HG03469 (cell line): ENCODE data around the gene PSAT1.
"Not testable (repeated sequence)": the region's sequence is repeated elsewhere in the genome, so short reads cannot be mapped to it uniquely, and the experiment has no call there.

ENCODE experiments used
- ATAC-seq: cut with Tn5 transposase; IDR thresholded peaks from one replicate; pipeline ENCODE4 v1.9.1; 2021; ENCODE audit warnings: mild to moderate bottlenecking, moderate library complexity, moderate number of reproducible peaks; ENCODE audit not compliant: unreplicated experiment

Gene PSAT1

DNA sequence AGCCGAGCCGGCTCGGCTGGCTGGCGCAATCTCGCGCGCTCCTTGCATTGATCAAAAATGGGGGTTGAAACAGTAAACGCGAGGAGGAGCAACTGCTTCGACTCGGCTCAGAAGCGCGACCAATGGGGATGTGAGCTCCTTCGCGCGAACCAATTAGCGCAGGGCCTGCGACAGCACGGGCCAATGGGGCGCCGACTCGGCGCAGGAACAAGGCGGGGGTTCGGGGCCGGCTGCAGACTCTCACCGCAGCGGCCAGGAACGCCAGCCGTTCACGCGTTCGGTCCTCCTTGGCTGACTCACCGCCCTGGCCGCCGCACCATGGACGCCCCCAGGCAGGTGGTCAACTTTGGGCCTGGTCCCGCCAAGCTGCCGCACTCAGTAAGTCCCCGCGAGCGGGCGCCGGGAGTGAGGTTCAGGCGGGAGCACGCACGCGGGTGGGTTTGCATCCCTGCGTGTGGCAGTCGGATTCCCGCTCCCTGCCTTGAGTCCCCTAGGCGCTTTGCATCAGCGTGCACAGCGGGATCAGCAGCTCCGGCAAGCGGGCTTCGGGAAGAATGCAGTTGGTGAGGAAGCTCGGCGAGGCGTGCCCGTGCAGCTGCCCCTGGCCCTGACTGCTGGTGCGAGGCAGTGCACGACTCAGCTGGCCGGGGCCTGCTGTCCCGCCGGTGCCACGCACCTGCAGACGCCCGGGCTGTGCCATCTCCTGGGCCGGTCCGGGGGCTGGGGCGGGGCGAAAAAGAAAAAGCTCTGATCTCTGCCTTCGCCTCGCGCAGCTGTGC lies at the start of gene PSAT1:
Gene PSAT1 (plus strand): TSS at position 233 of the 779 bp plus-strand sequence. CDS start 86 bp downstream, at position 319.
- ATAC-seq = peak; percentile 99

DNA sequence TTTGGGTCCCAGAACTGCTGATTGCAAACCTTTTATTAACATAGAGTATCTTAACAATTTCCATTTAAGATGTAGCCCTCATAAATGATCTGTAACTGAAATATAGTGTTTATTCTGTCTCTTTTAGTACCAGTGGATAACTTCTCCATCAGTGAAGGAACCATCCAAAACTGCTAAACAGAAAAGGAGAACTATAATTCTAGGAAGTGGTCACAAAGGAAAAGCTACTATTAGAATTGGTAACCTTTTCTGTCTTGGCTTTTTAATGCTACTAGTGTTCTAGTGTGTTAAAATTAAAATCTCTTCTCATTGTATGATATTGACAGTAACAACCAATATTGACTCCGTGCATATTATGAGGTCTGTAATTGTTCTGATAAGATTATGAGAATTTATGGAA lies 48.3 kb upstream of the PSAT1 start:
- no peak for ATAC-seq

DNA sequence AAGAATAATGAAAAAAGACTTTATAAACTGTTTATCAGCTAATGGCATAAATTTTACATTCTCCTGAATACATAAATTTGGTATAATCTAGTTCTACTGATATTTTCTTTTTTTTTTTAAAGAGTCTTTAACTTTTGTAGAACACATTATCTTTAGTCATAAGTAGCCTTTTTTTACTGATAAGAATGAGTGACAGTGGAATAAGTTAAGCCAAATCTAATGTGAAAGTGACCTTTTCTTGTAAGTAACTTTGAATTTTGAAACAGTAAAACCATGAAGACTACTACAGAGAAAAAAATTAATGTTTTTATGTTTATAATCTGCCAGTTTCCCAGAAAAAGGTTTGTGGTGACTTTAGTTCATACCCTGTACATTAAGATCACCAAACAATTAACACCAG lies 47.4 kb upstream of the PSAT1 start:
- no peak for ATAC-seq

DNA sequence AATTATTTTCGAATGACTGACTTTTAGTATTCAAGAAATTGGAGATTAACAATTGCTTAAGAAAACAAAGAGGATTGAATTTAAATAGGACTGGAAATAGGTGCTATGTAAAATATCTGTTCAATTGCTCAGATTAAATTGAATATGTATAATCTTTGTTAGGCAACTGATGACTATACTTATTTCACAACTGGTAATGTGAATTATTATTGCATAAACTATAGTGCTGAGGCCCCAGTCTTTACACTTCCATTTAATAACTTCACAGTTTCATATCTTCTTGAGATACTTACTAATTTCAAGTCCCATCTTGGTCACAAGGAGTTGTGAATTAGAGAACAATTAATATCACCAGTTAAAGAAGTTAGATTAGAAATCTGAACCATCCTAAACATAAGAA lies 44.3 kb upstream of the PSAT1 start:
- ATAC-seq = no peak

DNA sequence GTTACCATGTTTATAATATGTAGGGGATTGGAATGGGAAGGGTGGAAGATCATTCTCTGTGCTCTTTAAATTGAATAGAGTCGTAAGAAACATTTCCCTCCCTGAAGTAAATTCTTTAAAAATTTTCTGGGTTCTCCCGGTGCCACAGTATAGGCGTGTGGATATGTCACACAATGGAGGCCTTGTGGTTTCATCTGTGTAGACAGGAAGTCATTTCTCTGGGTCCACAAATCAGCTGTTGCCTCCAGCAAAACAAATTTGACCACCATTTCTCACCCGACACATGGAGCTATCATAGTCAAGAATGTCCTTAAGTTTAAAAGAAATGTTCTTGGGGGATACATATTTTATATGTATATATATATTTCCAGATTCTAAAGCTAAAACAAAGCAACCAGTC lies 43.6 kb upstream of the PSAT1 start:
- no peak for ATAC-seq

DNA sequence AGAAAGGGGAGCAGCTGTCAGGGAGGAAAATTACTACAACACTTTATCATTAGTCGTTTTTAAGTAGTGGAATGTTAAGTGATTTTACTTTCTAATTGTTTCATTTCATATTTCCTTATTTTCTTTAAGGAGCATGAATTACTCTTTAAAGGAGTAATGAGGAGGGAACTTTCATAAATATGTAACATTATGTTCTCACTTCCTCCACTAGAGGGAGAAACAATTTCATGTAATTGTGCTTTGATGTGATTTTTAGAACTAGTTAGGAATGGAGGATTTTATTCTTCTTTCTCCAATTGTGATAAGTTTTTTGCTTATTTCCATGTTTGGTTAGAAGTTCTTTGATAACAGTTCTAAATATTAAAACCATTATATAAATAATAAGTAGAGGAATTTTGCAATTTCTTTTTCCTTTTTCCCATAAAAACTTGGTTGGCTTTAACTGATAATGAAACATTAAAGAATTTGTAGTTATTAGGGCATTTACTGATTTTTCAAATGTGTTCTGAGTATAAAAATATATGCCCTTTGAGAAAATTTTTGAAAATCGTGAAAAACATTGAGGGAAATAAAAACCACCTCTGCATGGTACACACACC lies 35.4 kb upstream of the PSAT1 start:
- ATAC-seq = no peak

DNA sequence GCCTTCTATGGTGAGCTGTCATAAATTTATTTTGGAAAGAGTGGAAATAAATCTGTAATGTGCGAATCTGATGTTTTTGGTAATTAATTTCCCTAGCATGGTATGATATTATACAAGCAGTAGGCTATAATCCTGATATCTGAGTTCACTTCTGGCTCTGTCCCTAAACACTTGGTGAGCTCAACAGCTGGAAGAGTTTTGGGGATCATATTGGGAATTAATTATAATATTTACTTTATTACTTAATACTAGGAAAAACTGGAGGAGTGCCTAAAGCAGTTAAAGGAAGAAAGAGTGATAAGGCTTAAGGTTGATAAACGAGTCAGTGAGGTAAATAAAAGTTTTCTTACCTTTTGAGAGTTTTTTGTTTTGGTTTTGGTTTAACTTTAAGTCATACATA lies 34.3 kb upstream of the PSAT1 start:
- ATAC-seq = no peak

DNA sequence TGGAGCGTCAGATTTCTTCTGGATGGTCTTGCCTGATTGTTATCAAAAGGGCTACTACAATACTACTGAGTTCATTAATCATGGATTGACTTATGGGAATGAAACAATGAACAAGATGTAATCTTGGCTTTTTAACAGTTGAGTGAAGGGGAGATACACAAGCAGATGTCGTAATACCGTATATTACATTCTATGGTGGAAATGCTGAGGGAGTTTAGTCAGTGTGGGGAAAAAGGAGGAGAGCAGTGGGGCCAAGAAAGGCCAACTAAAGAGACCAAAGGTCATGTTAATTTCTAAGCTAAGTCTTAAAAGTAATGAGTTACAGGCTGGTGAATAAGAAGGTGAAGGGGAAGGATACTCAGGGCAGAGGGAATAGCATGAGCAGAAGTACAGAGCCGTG lies 29.0 kb upstream of the PSAT1 start:
- ATAC-seq = no peak

DNA sequence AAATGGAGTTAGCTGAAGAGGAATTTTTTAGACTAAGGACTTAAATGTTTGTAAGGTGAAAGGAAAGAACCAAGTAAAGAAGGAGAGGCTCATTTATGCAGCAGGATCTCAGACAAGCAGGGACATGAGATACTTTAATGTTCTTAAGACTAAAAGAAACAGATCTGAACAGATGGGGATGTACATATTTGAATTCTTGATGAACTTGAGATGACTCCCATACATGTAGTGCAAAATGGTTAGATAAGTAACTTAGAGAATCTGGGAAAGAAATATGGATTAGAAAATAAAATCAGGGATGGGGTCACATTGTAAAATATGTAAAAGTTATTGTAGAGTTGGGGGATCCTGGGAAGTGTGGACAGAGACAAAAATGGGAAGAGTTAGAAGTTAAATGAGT lies 27.1 kb upstream of the PSAT1 start:
- ATAC-seq = no peak

DNA sequence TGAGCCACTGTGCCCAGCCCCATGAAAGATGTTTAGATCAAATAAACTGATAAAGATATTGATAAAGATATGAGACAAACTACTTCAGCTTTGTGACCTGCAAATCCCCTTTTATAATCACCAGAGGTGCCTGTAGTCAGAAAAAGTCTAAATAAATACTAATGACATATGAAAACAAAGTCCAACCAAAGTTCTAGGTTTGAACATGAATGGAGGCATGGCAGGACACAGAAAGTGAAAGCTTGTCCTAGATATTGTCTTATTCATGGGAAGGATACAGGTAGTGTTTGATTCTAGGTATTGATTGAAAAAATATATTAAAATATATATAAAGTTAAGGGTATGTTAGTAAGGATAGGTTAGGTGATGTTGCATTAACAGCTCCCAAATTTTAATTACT lies 24.6 kb upstream of the PSAT1 start:
- ATAC-seq = no peak

DNA sequence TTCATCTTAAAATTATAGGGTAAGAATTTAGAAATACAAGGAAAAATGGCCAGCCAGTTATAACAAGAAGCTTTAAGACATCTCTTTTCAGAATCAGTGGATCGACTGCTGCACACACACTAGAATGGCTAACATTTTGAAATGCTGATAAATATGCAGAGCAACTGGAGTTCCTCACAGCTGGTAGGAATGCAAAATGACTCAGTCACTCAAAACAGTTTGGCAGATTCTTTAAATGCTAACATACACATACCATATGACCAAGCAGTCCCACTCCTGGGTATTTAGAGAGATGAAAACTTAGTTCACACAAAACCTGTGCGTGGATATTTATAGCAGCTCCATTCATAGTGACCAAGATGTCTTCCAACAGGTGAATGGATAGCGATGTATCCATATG lies 23.2 kb upstream of the PSAT1 start:
- ATAC-seq = no peak

DNA sequence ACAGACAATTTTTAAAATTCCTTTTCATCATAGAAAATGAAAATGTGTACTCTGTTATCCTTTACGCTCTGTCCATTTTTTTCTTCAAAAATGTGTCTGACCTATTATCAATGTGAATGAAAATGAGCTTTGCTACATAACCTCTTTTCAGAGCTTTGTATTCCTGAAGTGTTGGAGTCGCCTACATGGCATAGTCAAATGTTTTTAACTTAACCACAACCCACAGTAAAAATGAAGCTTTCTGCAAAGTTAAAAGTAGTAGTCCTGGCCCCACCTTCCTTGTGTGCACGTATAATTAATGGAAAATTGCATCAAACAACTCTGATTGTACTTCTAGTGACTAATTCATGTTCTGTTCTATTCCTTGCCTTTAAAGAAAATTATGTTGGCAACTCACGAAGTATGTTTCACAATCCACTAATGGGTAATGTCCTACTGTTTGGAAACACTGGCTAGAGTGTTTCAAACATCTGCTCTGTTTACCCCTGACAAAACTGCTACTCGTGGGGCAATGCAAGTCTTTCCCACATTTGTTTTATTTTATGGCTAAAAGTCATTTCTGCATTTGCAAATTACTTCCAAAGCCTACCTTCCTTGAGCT lies 18.6 kb upstream of the PSAT1 start:
- ATAC-seq = no peak

DNA sequence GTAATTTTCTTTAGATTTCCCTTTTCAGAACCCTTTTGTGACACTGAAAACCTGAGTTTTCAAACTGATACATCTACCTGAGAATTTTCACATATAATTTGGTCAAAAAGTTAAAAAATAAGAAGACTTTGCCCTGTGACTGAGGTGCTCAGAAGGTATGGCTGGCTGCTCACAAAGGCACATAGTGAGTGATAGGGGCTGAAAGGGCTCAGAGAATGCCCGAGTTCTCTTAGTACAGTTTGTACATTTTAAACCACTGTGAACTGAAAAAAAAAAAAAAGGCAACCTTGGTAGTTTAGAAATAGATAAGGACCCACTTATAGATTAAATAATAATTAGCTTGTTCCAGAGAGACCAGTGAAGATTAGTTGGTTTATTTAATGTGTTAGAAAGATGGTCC lies 18.1 kb upstream of the PSAT1 start:
- ATAC-seq = no peak

DNA sequence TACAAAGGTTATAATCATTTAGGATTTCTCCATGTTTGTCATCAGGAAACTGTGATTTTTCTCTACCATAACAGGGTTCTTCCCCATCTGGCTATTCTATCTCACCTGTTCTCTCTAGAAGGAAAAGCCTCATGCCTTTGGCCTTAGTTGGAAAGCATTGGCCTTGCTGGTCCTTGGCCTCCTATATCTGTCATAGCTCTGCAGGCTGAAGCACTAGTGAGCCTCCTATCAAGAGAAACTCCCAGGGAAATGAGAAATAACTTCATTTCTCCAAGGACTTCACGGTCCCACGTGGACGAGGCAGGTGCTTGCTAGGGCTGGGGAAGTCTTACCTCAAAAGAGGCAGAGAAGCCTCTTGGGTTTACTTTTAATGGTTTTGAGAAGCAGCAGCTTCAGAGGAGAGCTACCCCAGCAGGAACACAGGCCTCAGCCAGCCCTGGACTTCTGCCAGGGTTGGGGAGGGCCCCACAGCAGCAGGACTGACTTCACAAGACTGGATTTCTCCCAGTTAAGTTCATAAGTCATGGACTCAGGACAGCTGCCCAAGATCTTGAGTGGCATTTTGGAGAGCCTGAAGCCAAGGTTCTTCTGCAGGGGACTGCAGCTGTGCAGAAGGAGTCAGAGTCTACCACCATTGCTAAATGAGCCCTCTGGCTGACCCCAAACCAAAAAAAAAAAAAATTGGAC lies 15.8 kb upstream of the PSAT1 start:
- ATAC-seq = no peak

DNA sequence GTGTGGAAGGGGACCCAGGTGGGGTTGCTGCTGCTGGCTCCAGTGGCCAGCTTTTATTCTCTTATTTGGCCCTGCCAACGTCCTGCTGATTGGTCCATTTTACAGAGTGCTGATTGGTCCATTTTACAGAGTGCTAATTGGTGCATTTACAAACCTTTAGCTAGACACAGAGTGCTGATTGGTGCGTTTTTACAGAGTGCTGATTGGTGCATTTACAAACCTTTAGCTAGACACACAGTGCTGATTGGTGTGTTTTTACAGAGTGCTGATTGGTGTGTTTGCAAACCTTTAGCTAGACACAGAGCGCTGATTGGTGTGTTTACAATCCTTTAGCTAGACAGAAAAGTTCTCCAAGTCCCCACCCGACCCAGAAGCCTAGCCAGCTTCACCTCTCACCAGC lies 12.7 kb upstream of the PSAT1 start:
- ATAC-seq = not testable (repeated sequence)

DNA sequence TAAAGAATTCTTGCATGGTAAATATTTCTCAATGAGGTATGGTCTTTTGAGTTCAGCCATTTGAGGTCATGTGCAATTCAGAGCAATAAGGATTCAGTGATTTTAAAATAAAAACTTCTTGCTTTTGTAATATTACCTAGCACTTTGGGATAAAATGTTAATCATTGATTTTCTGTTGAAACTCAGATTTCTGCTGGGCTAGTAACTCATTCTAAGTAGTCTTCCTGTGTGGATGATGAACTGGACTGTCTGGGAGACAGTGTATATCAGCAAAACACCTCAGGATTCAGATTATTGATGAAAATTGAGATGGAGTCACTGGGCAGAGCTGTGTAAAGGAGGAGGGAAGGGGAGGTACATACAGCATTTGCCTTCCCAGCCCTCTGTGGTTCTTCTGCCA lies 10.8 kb upstream of the PSAT1 start:
- ATAC-seq = no peak

DNA sequence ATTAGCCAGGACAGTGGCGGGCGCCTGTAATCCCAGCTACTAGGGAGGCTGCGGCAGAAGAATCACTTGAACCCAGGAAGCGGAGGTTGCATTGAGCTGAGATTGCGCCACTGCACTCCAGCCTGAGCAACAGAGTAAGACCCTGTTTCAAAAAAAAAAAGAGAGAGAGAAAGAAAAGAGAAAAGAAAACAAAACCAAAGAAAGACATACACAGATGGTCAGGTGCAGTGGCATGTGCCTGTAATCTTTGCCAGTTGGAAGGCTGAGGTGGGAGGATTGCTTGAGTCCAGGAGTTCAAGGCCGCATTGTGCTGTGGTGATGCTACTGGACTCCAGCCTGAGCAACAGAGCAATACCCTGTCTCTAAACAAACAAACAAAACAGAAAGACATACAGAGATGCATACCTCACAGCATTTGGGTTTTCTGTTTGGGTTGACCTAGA lies 10.0 kb upstream of the PSAT1 start:
- no peak for ATAC-seq

DNA sequence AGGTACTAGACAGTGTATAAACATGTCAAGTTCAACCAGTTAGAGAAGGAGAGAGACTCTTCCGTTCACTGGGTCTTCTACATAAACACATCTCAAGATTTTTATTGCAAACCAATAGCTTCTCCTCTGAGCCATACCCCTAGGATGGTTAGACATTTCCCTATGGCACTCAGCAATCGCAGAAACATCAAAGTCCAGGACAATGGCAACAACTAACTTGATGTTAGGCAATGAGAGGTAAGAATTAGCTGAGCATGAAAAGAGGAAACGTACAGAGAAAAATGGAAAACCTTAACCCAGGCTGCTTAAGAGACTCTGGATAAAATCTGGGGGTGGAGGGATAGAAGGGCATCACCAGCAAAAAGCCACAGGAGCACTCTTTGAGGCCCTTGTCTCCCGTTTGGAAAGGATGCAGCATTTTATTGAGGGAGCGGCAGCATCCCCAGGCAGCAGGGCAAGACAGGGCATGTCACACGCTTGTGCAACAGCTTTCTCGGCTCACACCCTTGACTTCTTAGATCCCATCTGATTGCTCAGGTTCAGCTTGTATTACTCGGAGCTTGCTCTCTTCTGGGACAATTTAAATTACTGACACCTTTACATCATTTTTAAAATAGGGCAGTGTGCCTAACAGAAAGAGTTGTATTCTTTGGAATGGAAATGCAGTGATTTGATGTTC lies 8.6 kb upstream of the PSAT1 start:
- no peak for ATAC-seq

DNA sequence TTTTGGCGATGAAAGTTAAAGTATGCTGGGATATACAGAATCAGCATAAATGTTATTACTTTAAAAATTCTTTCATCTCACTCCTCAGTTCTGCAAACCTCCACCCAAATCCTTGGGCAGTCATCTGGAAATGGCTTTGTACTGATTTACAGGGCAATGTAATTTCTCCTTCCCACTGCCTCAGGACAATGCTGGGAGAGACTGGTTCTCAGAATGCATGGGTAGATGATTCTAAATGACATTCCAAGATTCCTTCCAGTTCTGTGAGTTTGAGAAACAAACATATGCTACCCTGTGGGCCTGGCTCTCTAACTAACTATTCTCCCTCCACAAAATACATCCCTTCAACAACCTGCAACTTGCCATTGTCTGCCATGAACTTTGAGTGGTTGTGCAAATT lies 7.5 kb upstream of the PSAT1 start:
- no peak for ATAC-seq

DNA sequence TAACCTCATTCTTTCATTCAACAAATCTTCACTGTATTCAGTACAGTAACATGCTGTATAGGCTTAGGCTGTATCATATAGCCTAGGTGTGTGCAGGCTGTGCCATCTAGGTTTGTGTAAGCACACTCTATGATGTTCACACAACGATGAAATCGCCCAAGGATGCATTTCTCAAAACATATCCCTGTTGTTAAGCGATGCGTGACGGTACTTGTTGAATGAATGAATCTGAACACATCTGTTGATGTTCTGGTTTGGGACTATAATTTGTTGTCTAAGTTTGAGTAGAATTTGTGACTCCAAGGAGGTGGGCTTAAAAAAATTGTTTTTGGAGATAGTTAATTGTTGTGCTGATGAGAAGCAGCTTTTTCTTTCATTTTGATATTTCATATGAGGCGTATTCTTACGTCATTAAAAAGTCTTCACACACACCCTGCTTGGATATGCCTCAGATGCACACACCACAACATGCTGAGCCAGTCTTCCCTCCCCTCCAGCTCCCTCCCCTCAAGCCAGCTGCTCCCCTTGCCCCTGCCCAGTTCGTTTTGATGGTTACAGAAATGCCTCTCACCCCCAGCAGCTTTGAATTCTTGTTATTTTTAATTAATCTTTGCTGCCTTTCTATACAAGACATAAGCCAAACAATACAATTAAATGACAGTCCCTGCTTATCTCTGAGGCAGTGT lies 5.5 kb upstream of the PSAT1 start:
- ATAC-seq = no peak

DNA sequence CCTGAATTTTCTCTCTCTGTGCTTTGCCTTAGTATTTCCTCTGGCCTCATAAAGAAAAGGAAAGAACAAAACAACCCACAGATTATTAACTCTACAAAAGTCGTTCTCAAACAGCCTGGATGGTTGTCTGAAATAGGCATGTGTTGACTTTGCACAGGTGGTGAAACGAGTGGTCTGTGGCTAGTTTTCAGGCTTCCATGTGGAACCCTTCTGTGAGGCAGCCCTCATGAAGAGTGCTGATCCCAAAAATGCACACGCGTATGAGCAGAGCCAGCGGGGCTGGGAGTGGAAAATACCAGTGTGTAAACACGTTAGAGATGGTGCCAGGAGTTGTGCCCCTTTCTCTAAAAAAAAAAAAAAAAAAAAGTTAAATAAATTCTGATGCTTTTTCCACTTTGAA lies 4.9 kb upstream of the PSAT1 start:
- ATAC-seq = no peak
